ENCODE results near the gene NANOS3.

The NANOS3 gene

DNA sequence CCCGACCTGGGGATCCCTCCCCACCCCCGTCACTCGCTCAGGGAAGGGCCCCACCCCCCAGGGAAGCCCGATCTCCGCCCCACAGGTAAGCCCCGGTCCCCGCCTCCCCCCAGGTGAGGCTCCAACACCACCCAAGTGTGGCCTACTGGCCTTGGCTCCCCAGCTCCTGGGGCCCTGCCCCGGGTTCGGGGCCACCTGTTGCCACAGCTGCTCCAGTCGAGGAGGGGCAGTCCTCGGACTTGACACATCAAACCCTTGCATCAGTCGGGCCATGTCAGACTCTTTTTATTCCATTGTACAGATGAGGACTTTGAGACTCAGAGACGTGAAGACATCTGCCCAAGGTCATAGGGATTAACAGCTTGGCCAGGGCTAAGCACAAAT is 29.6 kb downstream of the NANOS3 start:
- H3K4me3 ChIP-seq (ENCODE audit: low read depth, low read length), result peak overlapping the region; percentile 81
- DNase-seq (ENCODE audit: low read depth), result no peak
- in situ Hi-C loops (cut with HindIII; ENCODE audit: low sequenced_read_pairs), result no loop called here
- no peak for TF ChIP-seq CTCF (IDR thresholded peaks at IDR 0.05; ENCODE audit: low read depth, low read length, missing control alignments)

DNA sequence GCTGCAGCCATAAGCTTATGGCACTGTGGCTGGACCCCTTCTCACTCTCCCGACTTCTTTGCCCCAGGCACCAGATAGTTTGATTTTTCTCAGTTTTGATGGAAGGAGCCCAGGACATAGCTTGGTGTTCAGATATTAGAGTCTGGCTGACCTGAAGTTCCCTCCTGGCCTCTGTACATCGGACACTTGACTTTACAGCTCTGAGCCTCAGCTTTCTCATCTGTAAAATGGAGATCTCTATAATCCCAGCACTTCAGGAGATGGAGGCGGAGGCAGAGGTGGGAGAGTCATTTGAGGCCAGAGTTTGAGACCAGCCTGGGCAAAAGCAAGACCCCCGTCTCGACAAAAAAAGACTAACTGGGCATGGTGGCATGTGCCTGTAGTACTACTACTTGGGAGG is 30.0 kb downstream of the NANOS3 start:
- DNase-seq (ENCODE audit: low read depth), result no peak
- in situ Hi-C loops (cut with HindIII; ENCODE audit: low sequenced_read_pairs), result no loop called here
- H3K4me3 ChIP-seq (ENCODE audit: low read depth, low read length), result peak overlapping the region; percentile 81
- no peak for TF ChIP-seq CTCF (IDR thresholded peaks at IDR 0.05; ENCODE audit: low read depth, low read length, missing control alignments)

- in situ Hi-C loops (cut with HindIII; ENCODE audit: low sequenced_read_pairs), result no loop called here
- DNase-seq (ENCODE audit: low read depth), result no peak
- H3K4me3 ChIP-seq (ENCODE audit: low read depth, low read length), result no peak overlapping the region
- no peak for TF ChIP-seq CTCF (IDR thresholded peaks at IDR 0.05; ENCODE audit: low read depth, low read length, missing control alignments)
These were observed 31.7 kb downstream of the NANOS3 start for GRCh38 chr19:13908674-13909073.

DNA sequence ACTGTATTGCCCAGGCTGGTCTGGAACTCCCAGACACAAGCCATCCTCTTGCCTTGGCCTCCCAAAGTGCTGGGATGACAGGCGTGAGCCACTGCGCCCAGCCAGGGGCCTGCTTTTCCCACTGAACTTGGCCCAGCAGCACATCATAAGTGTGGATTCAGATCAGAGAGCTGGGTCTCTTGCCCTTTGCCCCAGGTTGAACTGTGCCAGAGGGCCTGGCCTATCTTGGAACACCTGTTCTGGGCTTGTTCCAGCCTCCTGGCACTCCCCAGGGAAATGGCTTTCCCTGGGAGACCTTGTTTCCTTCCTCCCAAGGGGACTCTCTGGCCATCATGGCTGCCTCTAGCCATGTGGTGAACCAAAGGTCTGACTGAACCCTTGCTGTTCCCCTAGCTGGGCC is 32.5 kb downstream of the NANOS3 start:
- in situ Hi-C loops (cut with HindIII; ENCODE audit: low sequenced_read_pairs), result no loop called here
- no peak for TF ChIP-seq CTCF (IDR thresholded peaks at IDR 0.05; ENCODE audit: low read depth, low read length, missing control alignments)
- no peak for DNase-seq (ENCODE audit: low read depth)
- H3K4me3 ChIP-seq (ENCODE audit: low read depth, low read length), result no peak overlapping the region

DNA sequence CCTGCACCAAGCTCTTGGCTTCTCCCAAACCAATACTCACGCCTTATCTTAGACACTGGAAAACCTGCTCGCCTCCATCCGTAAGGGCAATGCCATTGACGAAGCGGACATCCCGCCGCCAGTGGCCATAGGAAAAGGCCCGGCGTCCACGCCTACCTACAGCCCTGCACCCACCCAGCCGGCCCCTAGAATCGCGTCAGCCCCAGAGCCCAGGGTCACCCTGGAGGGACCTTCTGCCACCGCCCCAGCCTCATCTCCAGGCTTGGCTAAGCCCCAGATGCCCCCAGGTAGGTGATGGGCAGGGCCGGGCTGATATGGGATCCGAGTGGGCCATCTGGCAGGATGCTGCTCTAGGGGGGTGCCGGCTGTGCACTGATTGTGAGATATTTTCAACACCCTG is 36.4 kb downstream of the NANOS3 start:
- in situ Hi-C loops (cut with HindIII; ENCODE audit: low sequenced_read_pairs), result no loop called here
- no peak for TF ChIP-seq CTCF (IDR thresholded peaks at IDR 0.05; ENCODE audit: low read depth, low read length, missing control alignments)
- no peak for DNase-seq (ENCODE audit: low read depth)
- no peak overlapping the region for H3K4me3 ChIP-seq (ENCODE audit: low read depth, low read length)

- DNase-seq (ENCODE audit: low read depth), result no peak
- no peak for TF ChIP-seq CTCF (IDR thresholded peaks at IDR 0.05; ENCODE audit: low read depth, low read length, missing control alignments)
- H3K4me3 ChIP-seq (ENCODE audit: low read depth, low read length), result no peak overlapping the region
- in situ Hi-C loops (cut with HindIII; ENCODE audit: low sequenced_read_pairs), result no loop called here
These were observed 37.8 kb downstream of the NANOS3 start for GRCh38 chr19:13914777-13915176.

DNA sequence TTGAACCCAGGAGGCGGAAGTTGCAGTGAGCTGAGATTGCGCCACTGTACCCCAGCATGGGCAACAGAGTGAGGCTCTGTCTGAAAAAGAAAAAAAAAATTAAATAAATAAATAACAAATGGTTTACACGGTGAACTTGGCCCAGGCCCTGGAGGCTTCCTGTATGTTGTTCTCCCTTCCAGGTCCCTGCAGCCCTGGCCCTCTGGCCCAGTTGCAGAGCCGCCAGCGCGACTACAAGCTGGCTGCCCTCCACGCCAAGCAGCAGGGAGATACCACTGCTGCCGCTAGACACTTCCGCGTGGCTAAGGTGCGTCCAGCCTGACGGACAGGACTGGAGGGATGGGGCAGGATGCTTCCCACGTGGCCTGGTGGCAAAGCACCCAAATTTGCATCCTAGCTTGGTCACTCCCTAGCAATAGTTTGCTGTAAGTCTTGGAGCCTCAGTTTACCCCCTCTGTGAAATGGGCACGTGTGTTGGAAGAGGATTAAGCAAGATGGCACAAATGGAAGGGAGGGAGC is 41.0 kb downstream of the NANOS3 start:
- in situ Hi-C loops (cut with HindIII; ENCODE audit: low sequenced_read_pairs), result no loop called here
- no peak for DNase-seq (ENCODE audit: low read depth)
- no peak for TF ChIP-seq CTCF (IDR thresholded peaks at IDR 0.05; ENCODE audit: low read depth, low read length, missing control alignments)
- no peak overlapping the region for H3K4me3 ChIP-seq (ENCODE audit: low read depth, low read length)

Data from astrocyte of the cerebellum (primary cell).